Smooth muscle cell (in vitro differentiated cells): ENCODE measurements around the gene CCN6. TPM values are rescaled to one million over a fixed set of nuclear protein-coding genes. Genes with fewer than 3 reads are reported as not detected.

Experiments used
- DNase-seq: peaks from one replicate; lab custom pipeline; 2025; ENCODE audit not compliant: unreplicated experiment; lab: John Stamatoyannopoulos, UW
- H2AFZ ChIP-seq: fragments of 200-600 bp; sonication (generic); 2 replicates; pipeline ENCODE4 v1.6.0; 2016; ENCODE audit warnings: antibody characterized with exemption, low read depth, mild to moderate bottlenecking
- H3F3A ChIP-seq: fragments of 200-600 bp; sonication (generic); 2 replicates; pipeline ENCODE4 v1.6.0; 2017; ENCODE audit warnings: antibody characterized with exemption, low read depth
- H3K27ac ChIP-seq: fragments of 200-600 bp; sonication (generic); 2 replicates; pipeline ENCODE4 v1.5.1; 2016; ENCODE audit warnings: low read depth, mild to moderate bottlenecking
- H3K27me3 ChIP-seq: fragments of 200-600 bp; sonication (generic); 2 replicates; pipeline ENCODE4 v1.6.1; 2016; ENCODE audit warnings: low read depth, mild to moderate bottlenecking
- H3K36me3 ChIP-seq: fragments of 200-600 bp; sonication (generic); 2 replicates; pipeline ENCODE4 v1.5.1; 2016; ENCODE audit warnings: low read depth
- H3K4me1 ChIP-seq: fragments of 200-600 bp; sonication (generic); 2 replicates; pipeline ENCODE4 v1.5.1; 2016; ENCODE audit warnings: low read depth
- H3K4me2 ChIP-seq: fragments of 200-600 bp; sonication (generic); 2 replicates; pipeline ENCODE4 v1.6.0; 2016; ENCODE audit warnings: mild to moderate bottlenecking
- H3K4me3 ChIP-seq: fragments of 200-600 bp; sonication (generic); 2 replicates; pipeline ENCODE4 v1.5.1; 2016; ENCODE audit warnings: mild to moderate bottlenecking
- H3K79me2 ChIP-seq: fragments of 200-600 bp; sonication (generic); 2 replicates; pipeline ENCODE4 v1.6.0; 2016; ENCODE audit warnings: low read depth, mild to moderate bottlenecking
- H3K9ac ChIP-seq: fragments of 200-600 bp; sonication (generic); 2 replicates; pipeline ENCODE4 v1.6.0; 2016; ENCODE audit warnings: low read depth
- H3K9me3 ChIP-seq: fragments of 200-600 bp; sonication (generic); replicated peaks from 2 replicates; pipeline ENCODE4 v1.5.1; 2016; ENCODE audit warnings: low read depth
- H4K20me1 ChIP-seq: fragments of 200-600 bp; sonication (generic); 2 replicates; pipeline ENCODE4 v1.6.0; 2016; ENCODE audit warnings: low read depth
- WGBS: methylation state at CpG from one replicate; pipeline ENCODE4 v1.1.7; 2016; ENCODE audit warnings: low lambda C conversion rate; 5-methylcytosine and 5-hydroxymethylcytosine counted together
- polyA plus RNA-seq: library from polyadenylated mRNA; unstranded; fragments of >200 nt; fragmentation: Nextera tagmentation; extraction: Ambion mirVana; gene quantifications from 2 replicates; pipeline ENCODE4 v1.2.1, GENCODE V29; 2016
- total RNA-seq: library from RNA; depleted of rRNA; stranded (reverse); fragments of >200 nt; gene quantifications from 2 replicates; pipeline ENCODE4 v1.2.3, GENCODE V29; 2014
- TF ChIP-seq, protein P1 (sequence below): fragments of 200-600 bp; sonication (generic); IDR thresholded peaks from 2 replicates; pipeline ENCODE4 v1.5.1; 2017; ENCODE audit warnings: borderline replicate concordance, mild to moderate bottlenecking, antibody characterized with exemption; ENCODE audit not compliant: insufficient read depth, poor library complexity, severe bottlenecking

Gene CCN6
- total and polyA plus RNA-seq, 2 experiments from 2014 or later: 0.23 TPM; not detected in 1

DNA sequence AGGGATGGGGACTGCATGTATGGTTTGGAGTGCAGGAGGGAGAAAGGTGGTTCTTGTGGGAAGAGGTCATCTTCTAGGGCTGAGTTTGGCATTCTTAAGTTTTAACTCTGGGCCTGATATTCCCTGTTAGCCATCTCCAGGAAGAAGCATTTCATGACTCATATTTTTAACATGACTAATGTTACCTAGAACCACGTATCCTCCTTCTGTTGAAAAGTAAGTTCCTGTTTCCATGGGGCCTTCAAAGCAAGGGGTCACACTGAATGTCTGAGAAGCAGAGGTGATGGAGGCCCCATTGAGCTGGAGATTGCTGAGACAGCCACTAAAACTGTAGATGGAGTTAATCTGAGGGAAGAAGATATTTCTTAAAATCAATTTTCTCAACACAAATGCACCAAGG, 63.6 kb downstream of the CCN6 start:
- WGBS: 50% methylated on average over 1 of the region's 1 CpG
- no peaks in the 10 kb centered on the region for H3K27me3 ChIP-seq
- no peaks in the 10 kb centered on the region for H3K36me3 ChIP-seq
- no peak overlapping the region for H3K9ac ChIP-seq
- H3K4me1 ChIP-seq: no peaks in the 10 kb centered on the region
- H3K4me2 ChIP-seq: no peak overlapping the region
- no peaks in the 10 kb centered on the region for H3F3A ChIP-seq
- no peaks in the 10 kb centered on the region for H3K79me2 ChIP-seq
- TF ChIP-seq, protein P1, sequence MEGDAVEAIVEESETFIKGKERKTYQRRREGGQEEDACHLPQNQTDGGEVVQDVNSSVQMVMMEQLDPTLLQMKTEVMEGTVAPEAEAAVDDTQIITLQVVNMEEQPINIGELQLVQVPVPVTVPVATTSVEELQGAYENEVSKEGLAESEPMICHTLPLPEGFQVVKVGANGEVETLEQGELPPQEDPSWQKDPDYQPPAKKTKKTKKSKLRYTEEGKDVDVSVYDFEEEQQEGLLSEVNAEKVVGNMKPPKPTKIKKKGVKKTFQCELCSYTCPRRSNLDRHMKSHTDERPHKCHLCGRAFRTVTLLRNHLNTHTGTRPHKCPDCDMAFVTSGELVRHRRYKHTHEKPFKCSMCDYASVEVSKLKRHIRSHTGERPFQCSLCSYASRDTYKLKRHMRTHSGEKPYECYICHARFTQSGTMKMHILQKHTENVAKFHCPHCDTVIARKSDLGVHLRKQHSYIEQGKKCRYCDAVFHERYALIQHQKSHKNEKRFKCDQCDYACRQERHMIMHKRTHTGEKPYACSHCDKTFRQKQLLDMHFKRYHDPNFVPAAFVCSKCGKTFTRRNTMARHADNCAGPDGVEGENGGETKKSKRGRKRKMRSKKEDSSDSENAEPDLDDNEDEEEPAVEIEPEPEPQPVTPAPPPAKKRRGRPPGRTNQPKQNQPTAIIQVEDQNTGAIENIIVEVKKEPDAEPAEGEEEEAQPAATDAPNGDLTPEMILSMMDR: no peak
- H3K9me3 ChIP-seq: no peaks in the 10 kb centered on the region
- no peak overlapping the region for H3K27ac ChIP-seq
- H4K20me1 ChIP-seq: no peaks in the 10 kb centered on the region
- no peak overlapping the region for H3K4me3 ChIP-seq
- no peak for DNase-seq
- H2AFZ ChIP-seq: no peak overlapping the region

DNA sequence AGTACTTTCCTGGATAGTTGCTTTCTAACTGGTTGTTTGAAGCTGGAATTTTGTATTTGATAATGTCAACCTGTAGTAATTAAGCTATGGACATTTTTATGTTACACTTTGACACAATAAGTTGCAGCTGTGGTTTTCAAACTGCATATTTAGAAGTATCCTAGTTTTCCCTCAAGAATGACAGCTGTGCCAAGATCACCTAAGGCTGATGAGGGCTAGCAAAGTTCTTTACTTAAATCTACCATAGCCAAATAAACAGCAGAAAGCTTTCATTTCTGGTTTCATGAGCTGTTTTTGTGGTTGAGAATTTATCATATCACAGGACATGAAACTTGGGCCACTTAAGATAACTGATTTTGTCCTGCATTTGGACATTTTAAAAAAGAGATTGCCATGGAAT, 64.1 kb downstream of the CCN6 start:
- H3K9me3 ChIP-seq: no peaks in the 10 kb centered on the region
- H3K79me2 ChIP-seq: no peaks in the 10 kb centered on the region
- H3K27ac ChIP-seq: no peak overlapping the region
- no peak overlapping the region for H2AFZ ChIP-seq
- no peak overlapping the region for H3K4me3 ChIP-seq
- H3K9ac ChIP-seq: no peak overlapping the region
- no peak overlapping the region for H3K4me2 ChIP-seq
- no peaks in the 10 kb centered on the region for H3K4me1 ChIP-seq
- DNase-seq: no peak
- TF ChIP-seq, protein P1: no peak
- no peaks in the 10 kb centered on the region for H3F3A ChIP-seq
- no peaks in the 10 kb centered on the region for H3K36me3 ChIP-seq
- H4K20me1 ChIP-seq: no peaks in the 10 kb centered on the region
- H3K27me3 ChIP-seq: no peaks in the 10 kb centered on the region

Other genes with a start within 250 kb of the CCN6 start
- 110 and 120 TPM in 2 replicates for gene FYN, start 180.7 kb upstream of the CCN6 start, total RNA-seq
- gene FYN, start 180.7 kb upstream of the CCN6 start, polyA plus RNA-seq: 138 and 140 TPM in 2 replicates
- 11.6 and 17.3 TPM in 2 replicates for gene TUBE1, start 33.4 kb downstream of the CCN6 start, total RNA-seq
- gene TUBE1, start 33.4 kb downstream of the CCN6 start, polyA plus RNA-seq: 9.5 and 9.9 TPM in 2 replicates
- 13.0 and 20.7 TPM in 2 replicates for gene FAM229B, start 33.5 kb downstream of the CCN6 start, total RNA-seq
- gene FAM229B, start 33.5 kb downstream of the CCN6 start, polyA plus RNA-seq: 28.2 and 42.7 TPM in 2 replicates
- gene LAMA4, start 200.5 kb downstream of the CCN6 start, total RNA-seq: 25.6 and 29.4 TPM in 2 replicates
- gene LAMA4, start 200.5 kb downstream of the CCN6 start, polyA plus RNA-seq: 7.3 and 9.1 TPM in 2 replicates